ENCODE data around the gene DAAM1. TPM values are rescaled to one million over a fixed set of nuclear protein-coding genes. Genes with fewer than 3 reads are reported as not detected.

DAAM1 gene
- polyA plus RNA-seq, 3 donors from 2014 or later, result 7.3 to 14.2 (median 12.1) TPM

DNA sequence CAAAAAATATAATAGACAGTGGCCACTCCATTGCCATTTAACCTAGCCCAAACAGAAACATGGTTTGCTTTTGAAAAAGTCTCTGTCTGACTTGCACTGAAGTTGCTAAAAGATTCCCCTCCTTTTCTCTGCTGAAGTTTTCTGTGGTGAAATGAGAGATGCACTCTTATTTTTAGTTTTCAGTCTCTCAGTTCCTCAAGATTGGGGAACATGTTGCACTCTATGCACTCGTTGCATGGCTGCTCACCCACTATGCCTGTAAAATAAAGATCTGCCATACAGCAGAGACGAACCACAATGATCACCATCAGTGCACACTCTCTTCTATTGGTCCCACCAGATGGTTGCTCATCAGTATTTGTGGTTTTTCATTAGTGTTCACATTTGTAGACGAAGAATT is 13.1 kb upstream of the DAAM1 start:
- Mint-ChIP-seq H3K27me3 (ENCODE audit: low read depth in 3 of 3) (peaks cover 0 to 2% (median under 1%) of the 10 kb centered on the region in 3 donors), H3K4me1 (peaks cover 0 to 6% of the 10 kb centered on the region in 2 donors), H3K36me3 (no peaks in the 10 kb centered on the region), H3K9me3 (no peaks in the 10 kb centered on the region), H3K27ac (no peak overlapping the region), H3K4me3 (no peak overlapping the region)
- no peak for DNase-seq

DNA sequence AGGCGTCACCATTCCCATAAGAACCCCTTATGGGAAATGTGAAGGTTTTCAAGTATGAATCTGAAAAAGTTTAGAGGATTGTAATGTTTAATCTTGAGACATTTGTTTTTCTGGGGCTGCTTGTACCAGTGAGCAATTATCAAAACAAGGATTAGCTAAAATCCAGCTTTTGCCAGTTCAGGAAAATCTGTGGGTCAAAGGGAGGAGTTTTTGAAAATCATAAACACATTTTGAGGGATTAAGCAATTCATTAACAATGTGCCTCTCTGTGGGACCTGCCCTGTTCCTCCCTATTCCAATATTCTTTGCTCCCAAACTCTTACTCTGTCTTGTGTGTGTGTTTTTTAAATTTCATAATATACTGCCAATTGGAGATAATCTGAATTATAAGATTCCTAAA is 11.7 kb upstream of the DAAM1 start:
- H3K27ac Mint-ChIP-seq, result no peak overlapping the region
- no peak overlapping the region for H3K4me3 Mint-ChIP-seq

DNA sequence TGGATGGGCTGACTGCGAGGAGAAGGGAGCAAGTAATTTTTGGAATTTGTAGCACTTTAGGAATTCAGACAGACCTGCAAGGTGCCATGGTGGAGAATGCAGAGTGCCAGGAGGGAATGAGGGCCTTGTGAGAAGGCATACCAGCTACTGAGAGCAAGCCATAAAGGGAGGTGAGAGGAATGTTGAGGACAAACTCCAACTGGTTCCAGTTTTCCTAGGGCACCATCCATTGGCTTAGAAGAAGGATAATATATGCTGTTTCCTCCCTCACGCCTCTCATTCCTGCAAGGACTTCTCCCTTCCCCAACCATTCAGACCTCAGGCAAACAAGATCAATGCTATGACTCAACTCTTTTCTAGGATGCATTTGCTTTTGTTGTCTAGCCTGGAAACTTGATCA is 11.2 kb upstream of the DAAM1 start:
- DNase-seq, result no peak
- Mint-ChIP-seq H3K9me3 (no peaks in the 10 kb centered on the region), H3K36me3 (no peaks in the 10 kb centered on the region), H3K4me3 (no peak overlapping the region), H3K27me3 (ENCODE audit: low read depth in 3 of 3) (peaks cover 0 to 3% (median 2%) of the 10 kb centered on the region in 3 donors), H3K27ac (no peak overlapping the region), H3K4me1 (peaks cover 0 to 6% of the 10 kb centered on the region in 2 donors)

More for the DNA sequence above, 11.7 kb upstream of the DAAM1 start:
- H3K36me3 Mint-ChIP-seq, result no peaks in the 10 kb centered on the region
- H3K9me3 Mint-ChIP-seq, result no peaks in the 10 kb centered on the region
- H3K4me1 Mint-ChIP-seq, result peaks cover 0 to 6% of the 10 kb centered on the region in 2 donors
- H3K27me3 Mint-ChIP-seq (ENCODE audit: low read depth in 3 of 3), result peaks cover 0 to 3% (median 2%) of the 10 kb centered on the region in 3 donors
- no peak for DNase-seq

DNA sequence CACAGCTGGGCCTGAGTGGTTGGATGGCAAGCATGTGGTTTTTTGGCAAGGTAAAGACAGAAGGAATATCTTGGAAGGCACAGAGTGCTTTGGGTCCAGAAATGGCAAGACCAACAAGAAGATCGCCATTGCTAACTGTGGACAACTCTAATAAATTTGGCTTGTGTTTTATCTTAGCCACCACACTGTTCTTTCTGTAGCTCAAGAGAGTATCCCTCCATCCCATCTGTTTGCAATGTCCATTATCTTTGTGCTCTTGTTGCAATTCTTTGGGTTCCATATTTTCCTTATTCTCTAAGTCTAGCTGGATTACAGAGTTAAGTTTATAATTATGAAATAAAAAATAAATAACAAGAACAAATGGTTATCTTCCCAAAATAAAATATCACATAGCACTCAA is 6.7 kb upstream of the DAAM1 start:
- DNase-seq, result no peak
- Mint-ChIP-seq H3K4me3 (no peak overlapping the region), H3K9me3 (no peaks in the 10 kb centered on the region), H3K36me3 (no peaks in the 10 kb centered on the region), H3K27me3 (ENCODE audit: low read depth in 3 of 3) (peaks cover 3 to 9% (median 3%) of the 10 kb centered on the region in 3 donors), H3K4me1 (peaks cover 0 to 6% of the 10 kb centered on the region in 2 donors), H3K27ac (no peak overlapping the region)

DNA sequence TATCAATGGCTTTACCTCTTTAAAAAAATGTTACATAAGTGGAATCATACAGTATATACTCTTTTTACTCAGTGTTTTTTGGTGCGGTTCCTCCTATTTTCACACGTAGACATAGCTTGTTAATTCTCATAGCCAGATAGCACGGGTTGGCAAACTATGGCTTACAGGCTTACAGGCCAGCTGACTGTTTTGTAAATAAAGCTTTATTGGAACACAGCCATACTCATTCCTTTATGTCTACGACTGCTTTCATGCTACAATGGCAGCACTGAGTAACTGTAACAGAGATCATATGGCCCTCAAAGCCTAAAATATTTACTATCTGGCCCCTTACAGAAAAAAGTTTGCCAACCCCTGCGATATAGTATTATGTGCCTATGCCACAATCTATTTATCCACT is 5.8 kb upstream of the DAAM1 start:
- no peaks in the 10 kb centered on the region for H3K36me3 Mint-ChIP-seq
- peaks cover 3 to 9% (median 3%) of the 10 kb centered on the region in 3 donors for H3K27me3 Mint-ChIP-seq (ENCODE audit: low read depth in 3 of 3)

DNA sequence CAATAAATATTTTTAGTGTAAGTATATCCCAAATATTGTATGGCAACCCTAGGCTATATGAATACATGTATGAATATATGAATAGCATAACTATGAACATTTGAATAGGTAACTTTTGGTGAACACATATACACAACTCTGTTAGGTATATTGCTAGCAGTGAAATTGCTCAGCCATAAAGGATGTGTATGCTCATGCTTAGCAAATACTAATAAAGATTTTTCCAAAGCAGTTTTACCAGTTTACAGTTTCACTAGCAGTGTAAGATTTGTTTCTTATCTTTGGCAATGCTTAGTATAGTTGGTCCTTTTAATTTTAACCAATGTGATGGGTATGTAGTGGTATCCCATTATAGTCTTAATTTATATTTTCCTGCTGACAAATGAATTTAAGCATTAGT is 5.3 kb upstream of the DAAM1 start:
- Mint-ChIP-seq H3K4me3 (no peak overlapping the region), H3K27me3 (ENCODE audit: low read depth in 3 of 3) (peaks cover 3 to 9% (median 3%) of the 10 kb centered on the region in 3 donors), H3K4me1 (peaks cover 7 to 17% of the 10 kb centered on the region in 2 donors), H3K27ac (no peak overlapping the region), H3K9me3 (no peaks in the 10 kb centered on the region), H3K36me3 (no peaks in the 10 kb centered on the region)
- no peak for DNase-seq

More for the DNA sequence above, 5.8 kb upstream of the DAAM1 start:
- Mint-ChIP-seq H3K4me3 (no peak overlapping the region), H3K9me3 (no peaks in the 10 kb centered on the region), H3K27ac (no peak overlapping the region), H3K4me1 (peaks cover 5 to 13% of the 10 kb centered on the region in 2 donors)
- DNase-seq, result no peak

DNA sequence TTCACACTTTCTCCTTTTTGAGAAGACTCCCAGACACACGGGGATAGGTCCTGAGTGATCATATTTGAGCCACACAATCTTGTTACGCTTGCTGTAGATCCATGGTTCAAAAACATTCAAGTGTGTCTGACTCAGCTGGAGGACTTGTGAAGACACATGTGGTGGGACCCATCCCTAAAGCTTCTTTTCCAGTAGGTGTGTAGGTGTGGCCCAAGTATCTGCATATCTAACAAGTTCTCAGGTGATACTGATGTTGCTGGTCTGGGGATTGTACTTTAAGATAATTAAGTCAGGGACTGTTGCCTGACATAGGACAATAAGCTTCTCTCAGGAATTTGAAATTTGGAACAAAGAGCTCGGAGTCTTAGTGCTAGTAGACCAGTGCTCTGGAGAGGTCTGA is 4.1 kb upstream of the DAAM1 start:
- H3K9me3 Mint-ChIP-seq, result no peaks in the 10 kb centered on the region
- no peaks in the 10 kb centered on the region for H3K36me3 Mint-ChIP-seq
- H3K4me3 Mint-ChIP-seq, result no peak overlapping the region
- H3K4me1 Mint-ChIP-seq, result peaks cover 8 to 14% of the 10 kb centered on the region in 2 donors
- no peak for DNase-seq
- peaks cover 3 to 11% (median 9%) of the 10 kb centered on the region in 3 donors for H3K27me3 Mint-ChIP-seq (ENCODE audit: low read depth in 3 of 3)
- no peak overlapping the region for H3K27ac Mint-ChIP-seq

DNA sequence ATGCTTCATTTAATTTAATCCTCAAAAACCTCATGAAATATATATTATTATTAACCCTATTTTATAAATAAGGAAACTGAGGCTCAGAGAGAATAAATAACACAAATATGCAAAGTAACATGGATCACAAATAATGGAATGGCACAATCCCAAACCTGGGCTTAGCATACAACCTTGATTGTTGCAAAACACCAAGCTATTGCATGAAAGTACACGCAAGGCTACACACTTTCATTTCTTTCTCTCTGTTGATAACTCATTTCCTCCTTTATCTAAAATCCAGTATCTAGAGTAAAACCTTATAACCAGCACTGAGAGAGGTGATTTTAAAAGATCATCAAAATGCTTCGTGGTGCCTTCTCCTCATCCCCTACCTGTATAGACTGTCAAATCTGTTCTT is 2.8 kb upstream of the DAAM1 start:
- H3K9me3 Mint-ChIP-seq, result no peaks in the 10 kb centered on the region
- no peaks in the 10 kb centered on the region for H3K36me3 Mint-ChIP-seq
- DNase-seq, result no peak
- H3K4me1 Mint-ChIP-seq, result peaks cover 21 to 25% of the 10 kb centered on the region in 2 donors
- no peak overlapping the region for H3K27ac Mint-ChIP-seq
- peaks cover 9 to 11% (median 9%) of the 10 kb centered on the region in 3 donors for H3K27me3 Mint-ChIP-seq (ENCODE audit: low read depth in 3 of 3)
- no peak overlapping the region for H3K4me3 Mint-ChIP-seq

DNA sequence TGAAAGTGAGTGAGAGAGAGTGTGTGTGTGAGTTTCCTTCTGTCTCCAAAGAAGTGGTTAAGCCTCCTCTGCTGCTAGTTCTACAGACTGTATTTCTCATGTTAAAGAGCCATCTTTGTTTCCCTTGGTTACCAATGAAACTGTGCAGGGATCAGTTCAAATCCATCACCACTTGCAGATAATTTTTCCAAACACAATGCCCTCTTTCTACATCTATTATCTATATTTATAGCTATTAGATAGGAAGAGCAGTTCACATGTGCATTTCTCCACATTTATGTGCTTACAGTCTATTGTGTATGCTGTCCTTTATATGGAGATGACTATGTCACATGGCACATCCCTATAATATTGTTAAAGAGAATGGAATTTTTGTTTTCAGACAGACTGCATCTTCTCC is 2.2 kb upstream of the DAAM1 start:
- Mint-ChIP-seq H3K9me3 (no peaks in the 10 kb centered on the region), H3K36me3 (no peaks in the 10 kb centered on the region), H3K4me3 (peak overlapping the region in 1 of 5 donors; percentile 93), H3K4me1 (peaks cover 23 to 27% of the 10 kb centered on the region in 2 donors), H3K27me3 (ENCODE audit: low read depth in 3 of 3) (peaks cover 9 to 11% (median 9%) of the 10 kb centered on the region in 3 donors), H3K27ac (no peak overlapping the region)
- DNase-seq, result no peak

DNA sequence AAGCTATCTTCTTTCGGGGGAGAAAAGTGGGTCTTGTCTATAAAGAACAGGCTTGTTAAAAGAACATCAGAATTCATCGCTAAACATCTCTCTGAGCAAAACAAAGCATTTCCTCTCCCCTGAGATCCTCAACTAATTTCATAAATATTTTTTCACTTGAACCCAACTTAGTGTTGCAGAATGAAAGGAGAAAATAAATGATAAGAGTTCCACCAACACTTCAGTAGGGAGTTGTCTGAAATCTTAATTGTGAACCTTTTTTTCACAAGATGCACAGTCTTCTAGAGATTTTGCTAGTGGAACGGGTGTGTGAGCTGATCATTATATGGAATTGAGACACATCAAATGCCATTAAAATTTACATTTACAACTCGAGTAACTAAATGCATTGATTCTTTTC is 1.3 kb upstream of the DAAM1 start:
- Mint-ChIP-seq H3K36me3 (no peaks in the 10 kb centered on the region), H3K27me3 (ENCODE audit: low read depth in 3 of 3) (peaks cover 9 to 11% (median 9%) of the 10 kb centered on the region in 3 donors), H3K4me1 (peaks cover 26 to 35% of the 10 kb centered on the region in 2 donors), H3K9me3 (no peaks in the 10 kb centered on the region), H3K27ac (peak overlapping the region in 4 of 6 donors; percentile 4 to 98 (median 94)), H3K4me3 (peak overlapping the region; percentile 93 to 100 (median 95))
- no peak for DNase-seq

DNA sequence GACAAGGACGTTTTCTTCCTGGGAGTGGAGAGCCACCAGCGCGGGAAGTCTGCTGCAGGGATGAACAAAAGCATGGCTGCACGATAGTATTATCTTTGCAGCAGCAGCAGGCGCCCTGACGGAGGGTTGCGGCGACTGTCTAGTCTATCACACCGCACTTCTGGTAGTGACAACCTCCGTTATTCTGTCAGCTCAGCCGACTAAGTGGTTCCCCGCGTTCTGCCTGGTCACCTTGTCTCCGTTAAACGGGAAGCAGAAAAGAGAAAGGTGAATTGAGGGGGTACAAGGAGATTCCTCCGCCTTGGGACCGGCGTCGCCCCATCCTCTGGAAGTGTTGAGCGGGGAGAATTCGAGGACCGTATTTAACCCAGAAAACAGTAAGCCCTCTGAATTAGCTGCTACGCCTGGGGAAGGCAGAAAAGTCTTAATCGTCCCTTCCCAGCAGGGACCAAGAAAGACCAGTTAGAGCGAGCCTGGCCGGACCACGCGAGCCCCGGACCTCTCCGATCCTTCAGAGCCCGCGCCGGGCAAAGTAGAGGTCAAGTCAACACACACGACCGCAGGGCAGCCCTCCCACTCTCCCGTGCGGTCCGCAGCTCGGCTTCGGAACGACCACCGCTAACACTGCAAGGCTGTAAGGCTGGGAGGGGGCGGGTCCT is 536 bp upstream of the DAAM1 start:
- Mint-ChIP-seq H3K36me3 (no peaks in the 10 kb centered on the region), H3K9me3 (no peaks in the 10 kb centered on the region), H3K27ac (peak overlapping the region; percentile 91 to 98 (median 93)), H3K27me3 (ENCODE audit: low read depth in 3 of 3) (peaks cover 6 to 9% (median 9%) of the 10 kb centered on the region in 3 donors), H3K4me3 (peak overlapping the region; percentile 93 to 100 (median 95)), H3K4me1 (peaks cover 26 to 36% of the 10 kb centered on the region in 2 donors)
- peak; percentile 53 to 58 (median 57) for DNase-seq

DNA sequence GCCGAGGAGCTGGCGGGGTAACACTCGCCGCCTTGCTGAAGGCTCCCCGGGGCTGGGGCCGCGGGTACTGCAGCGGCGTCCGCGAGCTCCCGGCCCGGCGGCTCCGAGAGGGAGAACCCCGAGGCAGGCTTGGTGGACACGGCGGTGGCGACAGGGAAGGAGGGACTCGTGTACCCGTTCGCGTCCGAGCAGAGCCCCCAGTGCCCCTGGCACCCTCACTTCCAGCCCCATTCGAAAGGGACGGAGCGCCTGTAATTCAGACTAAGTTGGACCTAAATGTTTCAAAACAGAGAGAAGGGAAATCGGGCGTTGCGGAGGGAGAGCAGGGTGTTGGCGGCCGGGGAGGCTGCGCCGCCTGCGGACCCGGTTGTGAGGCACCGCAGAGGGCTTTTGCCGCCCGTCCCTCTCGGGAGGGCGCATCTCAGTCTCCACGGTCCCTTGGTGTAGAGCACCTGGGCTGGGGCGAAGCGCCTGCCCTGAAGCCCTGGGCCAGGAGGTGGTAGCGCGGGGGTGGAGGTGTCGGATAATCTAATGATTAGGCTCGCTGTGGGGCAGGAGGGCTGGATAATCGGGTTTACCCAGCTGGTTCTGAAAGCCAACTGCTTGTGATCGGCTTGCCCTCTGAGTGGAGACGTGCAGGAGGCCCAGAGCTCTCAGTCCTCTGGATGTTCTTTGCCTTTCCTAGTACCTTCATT is 771 bp downstream of the DAAM1 start:
- no peaks in the 10 kb centered on the region for H3K36me3 Mint-ChIP-seq
- peaks cover 26 to 36% of the 10 kb centered on the region in 2 donors for H3K4me1 Mint-ChIP-seq
- H3K27ac Mint-ChIP-seq, result peak overlapping the region; percentile 91 to 98 (median 93)
- peak in 2 of 3 donors; percentile 45 to 55 for DNase-seq
- H3K4me3 Mint-ChIP-seq, result peak overlapping the region; percentile 93 to 100 (median 95)
- H3K9me3 Mint-ChIP-seq, result no peaks in the 10 kb centered on the region
- H3K27me3 Mint-ChIP-seq (ENCODE audit: low read depth in 3 of 3), result peaks cover 6 to 9% (median 9%) of the 10 kb centered on the region in 3 donors

DNA sequence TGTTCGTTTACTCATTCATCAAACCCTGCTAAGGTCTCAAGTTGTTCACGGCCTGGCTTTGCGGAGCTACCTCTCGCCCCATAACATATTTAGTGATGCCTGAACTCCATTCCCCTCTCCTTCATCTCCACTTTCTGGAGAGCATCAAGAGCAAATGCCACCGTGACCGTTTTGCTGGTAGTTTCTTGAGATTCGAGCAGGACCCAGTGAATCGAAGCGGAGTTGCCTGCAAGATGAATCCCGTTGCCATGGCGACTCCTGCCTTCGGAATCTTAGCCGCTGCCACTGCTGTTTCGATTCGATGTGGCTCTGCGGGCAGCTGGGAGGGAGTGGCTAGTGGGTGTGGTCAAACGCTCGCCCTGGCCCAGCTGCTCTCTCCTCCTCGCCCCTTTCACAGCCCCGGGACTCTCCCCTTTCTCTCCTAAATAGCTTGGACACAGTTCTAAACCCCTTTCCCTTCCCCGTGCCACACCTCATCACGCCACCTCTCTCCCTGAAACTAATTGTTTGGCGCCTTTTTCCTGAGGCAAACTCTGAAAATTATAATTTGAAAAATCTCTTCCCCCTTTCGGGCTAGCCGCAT is 1.4 kb downstream of the DAAM1 start:
- H3K4me1 Mint-ChIP-seq, result peaks cover 26 to 36% of the 10 kb centered on the region in 2 donors
- no peaks in the 10 kb centered on the region for H3K36me3 Mint-ChIP-seq
- DNase-seq, result peak; percentile 78 to 82 (median 81)
- H3K27ac Mint-ChIP-seq, result peak overlapping the region; percentile 91 to 98 (median 93)
- no peaks in the 10 kb centered on the region for H3K9me3 Mint-ChIP-seq
- peak overlapping the region; percentile 93 to 100 (median 95) for H3K4me3 Mint-ChIP-seq
- H3K27me3 Mint-ChIP-seq (ENCODE audit: low read depth in 3 of 3), result peaks cover 6 to 9% (median 9%) of the 10 kb centered on the region in 3 donors

DNA sequence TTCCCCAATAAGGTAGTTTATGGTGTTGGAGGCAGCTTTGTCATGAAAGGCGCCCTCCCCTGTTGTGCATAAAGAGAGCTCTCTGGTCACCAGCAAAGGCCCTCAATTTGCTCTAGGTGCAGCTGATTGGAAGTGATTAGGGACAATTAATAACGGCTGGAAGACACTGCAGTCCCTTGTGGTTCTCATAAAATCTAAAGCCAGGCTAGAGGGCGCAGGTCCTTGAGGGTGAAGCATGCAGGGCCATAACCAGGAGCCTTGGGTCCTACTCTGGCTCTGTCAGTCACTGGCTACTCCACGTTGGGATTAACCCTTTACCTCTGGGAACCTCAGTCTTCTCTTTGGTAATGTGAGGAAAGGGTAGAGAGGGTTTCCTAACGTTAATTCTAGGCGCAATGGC is 1.9 kb downstream of the DAAM1 start:
- Mint-ChIP-seq H3K9me3 (no peaks in the 10 kb centered on the region), H3K36me3 (no peaks in the 10 kb centered on the region), H3K4me1 (peaks cover 26 to 36% of the 10 kb centered on the region in 2 donors), H3K27me3 (ENCODE audit: low read depth in 3 of 3) (peaks cover 6 to 9% (median 9%) of the 10 kb centered on the region in 3 donors), H3K27ac (peak overlapping the region; percentile 91 to 98 (median 93)), H3K4me3 (peak overlapping the region; percentile 93 to 100 (median 95))
- DNase-seq, result no peak

All from immature natural killer cell (primary cell).